Skeletal muscle satellite cell (primary cell): ENCODE results near the gene BRINP1. TPM values are rescaled to one million over a fixed set of nuclear protein-coding genes. Genes with fewer than 3 reads are reported as not detected.

Experiments
- H3K27me3 ChIP-seq: 2 replicates; pipeline ENCODE4 v1.7.0; 2013; ENCODE audit warnings: low read length; ENCODE audit not compliant: control insufficient read depth, insufficient read depth
- H3K36me3 ChIP-seq: 2 replicates; pipeline ENCODE4 v1.7.0; 2013; ENCODE audit warnings: mild to moderate bottlenecking, control low read depth, low read length; ENCODE audit not compliant: insufficient read depth
- H3K4me1 ChIP-seq: 2 replicates; pipeline ENCODE4 v1.7.0; 2013; ENCODE audit warnings: low read length; ENCODE audit not compliant: control insufficient read depth, insufficient read depth
- H3K4me2 ChIP-seq: 2 replicates; pipeline ENCODE4 v1.7.0; 2013; ENCODE audit warnings: mild to moderate bottlenecking, low read length
- H3K4me3 ChIP-seq: 2 replicates; pipeline ENCODE4 v1.7.0; 2013; ENCODE audit warnings: low read length
- H3K9ac ChIP-seq: 2 replicates; pipeline ENCODE4 v1.7.0; 2013; ENCODE audit warnings: mild to moderate bottlenecking, low read depth, low read length, moderate library complexity
- H3K9me3 ChIP-seq: replicated peaks from 2 replicates; pipeline ENCODE4 v1.7.0; 2013; ENCODE audit warnings: mild to moderate bottlenecking, control low read depth, low read length
- total RNA-seq: library from RNA; depleted of rRNA; stranded (reverse); fragments of >200 nt; gene quantifications from 2 replicates; pipeline ENCODE4 v1.2.3, GENCODE V29; 2012; rRNA removed

Gene BRINP1
- total RNA-seq = 0.76 and 2.0 TPM in 2 replicates

GRCh38 chr9:119368681-119369581 lies at the start of gene BRINP1:
BRINP1 (minus strand) TSS chr9:119369435; CDS start chr9:119313355, 56,080 bp downstream.
- Histone ChIP-seq H3K4me1 (peaks cover 10% of the 10 kb centered on the region), H3K27me3 (peaks cover 30% of the 10 kb centered on the region), H3K9me3 (no peaks in the 10 kb centered on the region), H3K9ac (peak within 1 kb of the TSS; percentile 65), H3K4me3 (peak within 1 kb of the TSS; percentile 71), H3K36me3 (no peaks in the 10 kb centered on the region), H3K4me2 (peak within 1 kb of the TSS; percentile 90)

GRCh38 chr9:119418721-119419120 lies 49.5 kb upstream of the BRINP1 start:
- Histone ChIP-seq H3K9me3 (no peaks in the 10 kb centered on the region), H3K36me3 (no peaks in the 10 kb centered on the region), H3K27me3 (no peaks in the 10 kb centered on the region), H3K4me1 (no peaks in the 10 kb centered on the region), H3K4me3 (no peak overlapping the region), H3K4me2 (no peak overlapping the region), H3K9ac (no peak overlapping the region)

GRCh38 chr9:119416793-119417192 lies 47.6 kb upstream of the BRINP1 start:
- H3K4me2 ChIP-seq = no peak overlapping the region
- H3K27me3 ChIP-seq = no peaks in the 10 kb centered on the region
- no peaks in the 10 kb centered on the region for H3K9me3 ChIP-seq
- no peak overlapping the region for H3K4me3 ChIP-seq
- no peaks in the 10 kb centered on the region for H3K4me1 ChIP-seq
- H3K36me3 ChIP-seq = no peaks in the 10 kb centered on the region
- no peak overlapping the region for H3K9ac ChIP-seq

GRCh38 chr9:119412399-119412798 lies 43.2 kb upstream of the BRINP1 start:
- no peak overlapping the region for H3K9ac ChIP-seq
- no peak overlapping the region for H3K4me2 ChIP-seq
- no peak overlapping the region for H3K4me3 ChIP-seq
- no peaks in the 10 kb centered on the region for H3K4me1 ChIP-seq
- no peaks in the 10 kb centered on the region for H3K9me3 ChIP-seq
- H3K36me3 ChIP-seq = no peaks in the 10 kb centered on the region
- H3K27me3 ChIP-seq = no peaks in the 10 kb centered on the region

- Histone ChIP-seq H3K9ac (no peak overlapping the region), H3K4me3 (no peak overlapping the region), H3K27me3 (no peaks in the 10 kb centered on the region), H3K4me1 (no peaks in the 10 kb centered on the region), H3K36me3 (no peaks in the 10 kb centered on the region), H3K4me2 (no peak overlapping the region), H3K9me3 (peaks cover 5% of the 10 kb centered on the region)
These were observed 40.3 kb upstream of the BRINP1 start for GRCh38 chr9:119409552-119409951.

- Histone ChIP-seq H3K4me3 (no peak overlapping the region), H3K4me1 (no peaks in the 10 kb centered on the region), H3K9ac (no peak overlapping the region), H3K36me3 (no peaks in the 10 kb centered on the region), H3K9me3 (peaks cover 8% of the 10 kb centered on the region), H3K27me3 (no peaks in the 10 kb centered on the region), H3K4me2 (no peak overlapping the region)
These were observed 31.4 kb upstream of the BRINP1 start for GRCh38 chr9:119400606-119401005.

- Histone ChIP-seq H3K4me2 (no peak overlapping the region), H3K36me3 (no peaks in the 10 kb centered on the region), H3K4me1 (no peaks in the 10 kb centered on the region), H3K9ac (no peak overlapping the region), H3K9me3 (peaks cover 3% of the 10 kb centered on the region), H3K4me3 (no peak overlapping the region), H3K27me3 (no peaks in the 10 kb centered on the region)
These were observed 29.1 kb upstream of the BRINP1 start for GRCh38 chr9:119398350-119398749.

GRCh38 chr9:119391878-119392277 lies 22.6 kb upstream of the BRINP1 start:
- no peaks in the 10 kb centered on the region for H3K27me3 ChIP-seq
- H3K9me3 ChIP-seq = no peaks in the 10 kb centered on the region
- H3K4me2 ChIP-seq = no peak overlapping the region
- H3K36me3 ChIP-seq = no peaks in the 10 kb centered on the region
- no peak overlapping the region for H3K4me3 ChIP-seq
- H3K4me1 ChIP-seq = no peaks in the 10 kb centered on the region
- H3K9ac ChIP-seq = no peak overlapping the region

- no peak overlapping the region for H3K4me2 ChIP-seq
- H3K9ac ChIP-seq = no peak overlapping the region
- H3K36me3 ChIP-seq = no peaks in the 10 kb centered on the region
- H3K27me3 ChIP-seq = no peaks in the 10 kb centered on the region
- H3K4me1 ChIP-seq = no peaks in the 10 kb centered on the region
- H3K9me3 ChIP-seq = no peaks in the 10 kb centered on the region
- no peak overlapping the region for H3K4me3 ChIP-seq
These were observed 6.7 kb upstream of the BRINP1 start for GRCh38 chr9:119375892-119376291.

GRCh38 chr9:119372951-119373350 lies 3.7 kb upstream of the BRINP1 start:
- Histone ChIP-seq H3K9ac (no peak overlapping the region), H3K4me3 (no peak overlapping the region), H3K4me2 (no peak overlapping the region), H3K27me3 (peaks cover 17% of the 10 kb centered on the region), H3K36me3 (no peaks in the 10 kb centered on the region), H3K4me1 (peaks cover 10% of the 10 kb centered on the region), H3K9me3 (no peaks in the 10 kb centered on the region)

- no peak overlapping the region for H3K9ac ChIP-seq
- no peak overlapping the region for H3K4me3 ChIP-seq
- H3K4me1 ChIP-seq = peaks cover 10% of the 10 kb centered on the region
- H3K27me3 ChIP-seq = peaks cover 30% of the 10 kb centered on the region
- H3K36me3 ChIP-seq = no peaks in the 10 kb centered on the region
- H3K4me2 ChIP-seq = no peak overlapping the region
- no peaks in the 10 kb centered on the region for H3K9me3 ChIP-seq
These were observed 1.6 kb upstream of the BRINP1 start for GRCh38 chr9:119370816-119371215.
